Limb (tissue), 2 donors: ENCODE data around the gene ZNF74.
"Not testable (repeated sequence)": the region's sequence is repeated elsewhere in the genome, so short reads cannot be mapped to it uniquely, and the experiment has no call there.

Experiments used
- DNase-seq, 2 donors: peaks; one replicate each; pipeline ENCODE4 v3.0.0-alpha.2; 2016; ENCODE audit errors: extremely low spot score in 2 of 2

Gene ZNF74

DNA sequence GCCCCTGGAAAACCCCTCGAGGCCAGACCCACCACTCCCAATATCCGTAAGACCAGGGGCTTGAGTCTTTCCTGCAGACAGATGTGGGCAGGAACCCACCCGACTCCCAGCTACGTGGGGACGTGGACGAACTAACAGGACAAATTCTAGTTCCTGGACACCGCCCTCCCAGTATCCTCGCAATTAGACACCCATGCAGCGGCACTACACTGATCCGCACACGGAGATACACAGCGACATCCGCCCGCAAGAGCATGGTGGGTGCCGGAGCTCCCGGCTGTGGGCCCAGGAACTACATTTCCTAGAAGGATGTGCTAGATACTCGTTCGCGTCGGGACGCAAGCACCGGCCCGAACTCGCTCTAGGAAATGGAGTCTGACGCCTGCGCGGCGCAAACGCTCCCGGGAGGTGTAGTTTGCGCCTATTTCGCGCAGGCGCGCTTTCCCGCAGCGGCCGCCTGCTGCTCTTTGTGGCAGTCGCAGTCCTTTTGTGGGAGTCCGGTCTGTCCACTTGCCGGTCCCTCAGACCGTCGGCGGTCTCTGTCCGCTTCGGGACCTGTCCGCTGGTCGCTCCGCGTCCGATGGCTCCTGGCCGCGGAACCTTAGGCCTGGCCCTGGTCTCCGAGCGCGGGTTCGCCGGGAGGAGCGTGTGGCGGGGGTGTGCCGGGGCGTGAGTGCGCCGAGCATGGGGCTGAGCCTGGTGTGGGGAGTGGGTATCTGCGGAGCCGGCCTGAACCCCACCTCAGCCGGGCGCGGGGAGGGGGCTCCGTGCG, at the start of gene ZNF74:
Gene ZNF74 (plus strand): TSS at position 447 of the 772 bp plus-strand sequence. CDS start 478 bp downstream, outside the sequence.
- DNase-seq, result peak; percentile 91 to 95

DNA sequence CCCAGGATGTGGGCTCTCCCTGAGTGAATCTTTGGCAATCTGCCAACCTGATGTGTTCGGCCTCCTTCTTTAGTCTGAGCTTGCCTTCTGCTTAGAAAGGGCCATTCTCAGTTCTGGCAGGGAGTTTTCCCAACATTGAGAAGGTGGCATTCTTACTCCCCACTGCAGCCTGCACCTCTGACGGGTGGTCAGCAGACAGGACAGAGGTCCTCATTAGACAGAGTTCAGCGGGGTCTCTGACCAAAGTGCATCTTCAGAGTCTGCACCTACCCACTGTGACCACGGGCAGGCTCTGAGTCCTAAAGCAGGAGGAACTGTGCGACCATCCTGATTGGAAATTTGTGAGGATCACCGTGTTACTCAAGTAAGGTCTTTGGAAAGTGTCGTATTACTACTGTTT, 47.4 kb upstream of the ZNF74 start:
- not testable (repeated sequence) for DNase-seq

DNA sequence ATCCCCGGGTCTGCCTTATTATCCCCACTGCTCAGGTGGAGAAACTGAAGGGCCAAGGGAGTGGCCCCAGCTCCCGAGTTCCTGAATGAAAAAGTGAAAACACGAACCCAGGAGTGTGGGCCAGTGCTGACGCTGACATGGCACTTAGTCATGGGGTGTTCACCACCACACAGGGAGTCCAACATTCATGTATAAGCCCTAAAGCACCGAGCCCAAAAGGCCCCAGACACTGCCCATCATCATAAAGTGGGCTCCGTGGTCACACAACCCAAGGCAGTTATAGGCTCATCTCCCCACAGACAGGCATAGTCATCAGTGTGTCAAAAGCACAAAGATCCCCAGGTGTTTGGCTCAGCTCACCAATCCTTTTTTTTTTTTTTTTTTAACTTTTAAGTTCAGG, 41.4 kb upstream of the ZNF74 start:
- not testable (repeated sequence) for DNase-seq

DNA sequence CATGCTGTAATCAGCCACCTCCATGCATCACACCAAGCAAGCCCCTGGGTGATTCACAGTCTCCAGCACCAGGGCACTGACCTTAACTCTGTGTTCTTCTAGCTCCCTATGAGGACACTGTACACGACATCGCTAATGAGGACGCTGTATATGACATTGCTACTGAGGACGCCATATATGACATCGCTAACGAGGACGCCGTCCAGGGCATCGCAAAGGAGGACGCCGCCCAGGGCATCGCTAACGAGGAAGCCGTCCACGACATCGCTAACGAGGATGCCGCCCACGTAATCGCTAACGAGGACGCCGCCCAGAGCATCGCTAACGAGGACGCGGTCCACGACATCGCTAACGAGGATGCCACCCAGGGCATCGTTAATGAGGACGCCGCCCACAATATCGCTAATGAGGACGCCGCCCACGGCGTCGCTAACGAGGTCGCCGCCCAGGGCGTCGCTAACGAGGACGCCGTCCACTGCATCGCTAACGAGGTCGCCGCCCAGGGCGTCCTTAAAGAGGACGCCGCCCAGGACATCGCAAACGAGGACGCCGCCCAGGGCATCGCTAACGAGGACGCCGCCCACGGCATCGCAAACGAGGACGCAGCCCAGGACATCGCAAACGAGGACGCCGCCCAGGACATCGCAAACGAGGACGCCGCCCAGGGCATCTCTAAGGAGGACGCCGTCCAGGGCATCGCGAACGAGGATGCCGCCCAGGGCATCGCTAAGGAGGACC, 39.5 kb upstream of the ZNF74 start:
- no peak for DNase-seq

DNA sequence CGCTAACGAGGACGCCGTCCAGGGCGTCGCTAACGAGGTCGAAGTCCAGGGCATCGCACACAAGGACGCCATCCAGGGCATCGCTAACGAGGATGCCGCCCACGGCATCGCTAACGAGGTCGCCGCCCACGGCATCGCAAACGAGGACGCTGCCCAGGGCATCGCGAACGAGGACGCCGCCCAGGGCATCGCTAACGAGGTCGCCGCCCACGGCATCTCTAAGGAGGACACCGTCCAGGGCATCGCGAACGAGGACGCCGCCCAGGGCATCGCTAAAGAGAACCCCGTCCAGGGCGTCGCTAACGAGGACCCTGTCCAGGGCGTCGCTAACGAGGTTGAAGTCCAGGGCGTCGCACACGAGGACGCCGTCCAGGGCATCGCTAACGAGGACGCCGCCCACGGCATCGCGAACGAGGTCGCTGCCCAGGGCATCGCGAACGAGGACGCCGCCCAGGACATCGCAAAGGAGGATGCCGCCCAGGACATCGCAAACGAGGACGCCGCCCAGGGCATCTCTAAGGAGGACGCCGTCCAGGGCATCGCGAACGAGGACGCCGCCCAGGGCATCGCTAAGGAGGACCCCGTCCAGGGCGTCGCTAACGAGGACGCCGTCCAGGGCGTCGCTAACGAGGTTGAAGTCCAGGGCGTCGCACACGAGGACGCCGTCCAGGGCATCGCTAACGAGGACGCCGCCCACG, 37.9 kb upstream of the ZNF74 start:
- DNase-seq, result not testable (repeated sequence)

DNA sequence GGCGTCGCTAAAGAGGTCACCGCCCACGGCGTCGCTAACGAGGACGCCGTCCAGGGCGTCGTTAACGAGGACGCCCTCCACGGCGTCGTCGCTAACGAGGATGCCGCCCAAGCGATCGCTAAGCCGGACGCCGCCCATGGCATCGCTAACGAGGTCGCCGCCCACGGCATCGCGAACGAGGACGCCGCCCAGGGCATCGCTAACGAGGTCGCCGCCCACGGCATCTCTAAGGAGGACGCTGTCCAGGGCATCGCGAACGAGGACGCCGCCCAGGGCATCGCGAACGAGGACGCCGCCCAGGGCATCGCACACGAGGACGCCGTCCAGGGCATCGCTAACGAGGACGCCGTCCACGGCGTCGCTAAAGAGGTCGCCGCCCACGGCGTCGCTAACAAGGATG, 37.0 kb upstream of the ZNF74 start:
- not testable (repeated sequence) for DNase-seq

DNA sequence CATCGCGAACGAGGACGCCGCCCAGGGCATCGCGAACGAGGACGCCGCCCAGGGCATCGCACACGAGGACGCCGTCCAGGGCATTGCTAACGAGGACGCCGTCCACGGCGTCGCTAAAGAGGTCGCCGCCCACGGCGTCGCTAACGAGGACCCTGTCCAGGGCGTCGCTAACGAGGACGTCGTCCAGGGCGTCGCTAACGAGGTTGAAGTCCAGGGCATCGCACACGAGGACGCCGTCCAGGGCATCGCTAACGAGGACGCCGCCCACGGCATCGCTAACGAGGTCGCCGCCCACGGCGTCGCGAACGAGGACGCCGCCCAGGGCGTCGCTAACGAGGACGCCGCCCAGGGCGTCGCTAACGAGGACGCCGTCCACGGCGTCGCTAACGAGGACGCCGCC, 36.0 kb upstream of the ZNF74 start:
- DNase-seq, result not testable (repeated sequence)

DNA sequence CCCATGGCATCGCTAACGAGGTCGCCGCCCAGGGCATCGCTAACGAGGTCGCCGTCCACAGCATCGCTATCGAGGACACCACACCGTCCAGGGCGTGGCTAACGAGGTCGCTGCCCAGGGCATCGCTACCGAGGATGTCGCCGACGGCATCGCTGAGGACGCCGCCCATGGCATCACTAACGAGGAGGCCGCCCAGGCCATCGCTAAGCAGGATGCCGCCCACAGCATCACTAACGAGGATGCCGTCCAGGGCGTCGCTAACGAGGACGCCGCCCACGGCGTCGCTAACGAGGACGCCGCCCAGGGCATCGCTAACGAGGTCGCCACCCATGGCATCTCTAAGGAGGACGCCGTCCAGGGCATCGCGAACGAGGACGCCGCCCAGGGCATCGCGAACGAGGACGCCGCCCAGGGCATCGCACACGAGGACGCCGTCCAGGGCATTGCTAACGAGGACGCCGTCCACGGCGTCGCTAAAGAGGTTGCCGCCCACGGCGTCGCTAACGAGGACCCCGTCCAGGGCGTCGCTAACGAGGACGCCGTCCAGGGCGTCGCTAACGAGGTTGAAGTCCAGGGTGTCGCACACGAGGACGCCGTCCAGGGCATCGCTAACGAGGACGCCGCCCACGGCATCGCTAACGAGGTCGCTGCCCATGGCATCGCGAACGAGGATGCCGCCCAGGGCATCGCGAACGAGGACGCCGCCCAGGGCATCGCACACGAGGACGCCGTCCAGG, 35.3 kb upstream of the ZNF74 start:
- DNase-seq, result not testable (repeated sequence)

DNA sequence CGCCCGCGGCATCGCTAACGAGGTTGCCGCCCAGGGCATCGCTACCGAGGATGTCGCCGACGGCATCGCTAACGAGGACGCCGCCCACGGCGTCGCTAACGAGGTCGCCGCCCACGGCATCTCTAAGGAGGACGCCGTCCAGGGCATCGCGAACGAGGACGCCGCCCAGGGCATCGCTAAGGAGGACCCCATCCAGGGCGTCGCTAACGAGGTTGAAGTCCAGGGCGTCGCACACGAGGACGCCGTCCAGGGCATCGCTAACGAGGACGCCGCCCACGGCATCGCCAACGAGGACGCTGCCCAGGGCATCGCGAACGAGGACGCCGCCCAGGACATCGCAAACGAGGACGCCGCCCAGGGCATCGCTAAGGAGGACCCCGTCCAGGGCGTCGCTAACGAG, 33.7 kb upstream of the ZNF74 start:
- not testable (repeated sequence) for DNase-seq

DNA sequence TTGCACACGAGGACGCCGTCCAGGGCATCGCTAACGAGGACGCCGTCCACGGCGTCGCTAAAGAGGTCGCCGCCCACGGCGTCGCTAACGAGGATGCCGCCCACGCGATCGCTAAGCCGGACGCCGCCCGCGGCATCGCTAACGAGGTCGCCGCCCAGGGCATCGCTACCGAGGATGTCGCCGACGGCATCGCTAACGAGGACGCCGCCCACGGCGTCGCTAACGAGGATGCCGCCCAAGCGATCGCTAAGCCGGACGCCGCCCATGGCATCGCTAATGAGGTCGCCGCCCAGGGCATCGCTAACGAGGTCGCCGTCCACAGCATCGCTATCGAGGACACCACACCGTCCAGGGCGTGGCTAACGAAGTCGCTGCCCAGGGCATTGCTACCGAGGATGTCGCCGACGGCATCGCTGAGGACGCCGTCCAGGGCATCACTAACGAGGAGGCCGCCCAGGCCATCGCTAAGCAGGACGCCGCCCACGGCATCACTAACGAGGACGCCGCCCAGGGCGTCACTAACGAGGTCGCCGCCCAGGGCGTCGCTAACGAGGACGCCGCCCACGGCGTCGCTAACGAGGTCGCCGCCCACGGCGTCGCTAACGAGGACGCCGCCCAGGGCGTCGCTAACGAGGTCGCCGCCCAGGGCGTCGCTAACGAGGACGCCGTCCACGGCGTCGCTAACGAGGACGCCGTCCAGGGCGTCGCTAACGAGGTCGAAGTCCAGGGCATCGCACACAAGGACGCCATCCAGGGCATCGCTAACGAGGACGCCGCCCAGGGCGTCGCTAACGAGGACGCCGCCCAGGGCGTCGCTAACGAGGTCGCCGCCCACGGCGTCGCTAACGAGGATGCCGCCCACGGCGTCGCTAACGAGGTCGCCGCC, 32.8 kb upstream of the ZNF74 start:
- peak in 1 of 2 donors; percentile 49 for DNase-seq

DNA sequence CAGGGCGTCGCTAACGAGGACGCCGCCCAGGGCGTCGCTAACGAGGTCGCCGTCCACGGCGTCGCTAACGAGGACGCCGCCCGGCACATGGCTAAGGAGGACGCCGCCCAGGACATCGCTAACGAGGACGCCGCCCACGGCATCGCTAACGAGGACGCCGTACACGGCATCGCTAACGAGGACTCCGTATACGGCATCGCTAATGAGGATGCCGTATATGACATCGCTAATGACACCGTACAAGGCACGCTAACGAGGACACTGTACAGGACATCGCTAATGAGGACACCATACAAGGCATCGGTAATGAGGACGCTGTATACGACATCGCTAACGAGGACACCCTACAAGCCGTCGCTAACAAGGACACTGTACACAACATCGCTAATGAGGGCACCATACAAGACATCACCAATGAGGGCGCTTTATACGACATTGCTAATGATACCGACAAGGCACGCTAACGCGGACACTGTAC, 32.2 kb upstream of the ZNF74 start:
- not testable (repeated sequence) for DNase-seq

DNA sequence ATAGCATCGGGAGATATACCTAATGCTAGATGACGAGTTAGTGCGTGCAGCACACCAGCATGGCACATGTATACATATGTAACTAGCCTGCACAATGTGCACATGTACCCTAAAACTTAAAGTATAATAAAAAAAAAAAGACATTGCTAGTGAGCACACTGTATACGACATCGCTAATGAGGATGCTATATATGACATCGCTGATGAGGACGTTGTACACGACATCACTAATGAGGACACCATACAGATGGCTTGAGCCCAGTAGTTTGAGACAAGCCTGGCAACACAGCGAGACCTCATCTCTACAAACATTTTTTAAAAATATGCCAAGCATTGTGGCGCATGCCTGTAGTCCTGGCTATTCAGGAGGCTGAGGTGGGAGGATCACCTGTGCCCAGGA, 31.5 kb upstream of the ZNF74 start:
- DNase-seq, result not testable (repeated sequence)

DNA sequence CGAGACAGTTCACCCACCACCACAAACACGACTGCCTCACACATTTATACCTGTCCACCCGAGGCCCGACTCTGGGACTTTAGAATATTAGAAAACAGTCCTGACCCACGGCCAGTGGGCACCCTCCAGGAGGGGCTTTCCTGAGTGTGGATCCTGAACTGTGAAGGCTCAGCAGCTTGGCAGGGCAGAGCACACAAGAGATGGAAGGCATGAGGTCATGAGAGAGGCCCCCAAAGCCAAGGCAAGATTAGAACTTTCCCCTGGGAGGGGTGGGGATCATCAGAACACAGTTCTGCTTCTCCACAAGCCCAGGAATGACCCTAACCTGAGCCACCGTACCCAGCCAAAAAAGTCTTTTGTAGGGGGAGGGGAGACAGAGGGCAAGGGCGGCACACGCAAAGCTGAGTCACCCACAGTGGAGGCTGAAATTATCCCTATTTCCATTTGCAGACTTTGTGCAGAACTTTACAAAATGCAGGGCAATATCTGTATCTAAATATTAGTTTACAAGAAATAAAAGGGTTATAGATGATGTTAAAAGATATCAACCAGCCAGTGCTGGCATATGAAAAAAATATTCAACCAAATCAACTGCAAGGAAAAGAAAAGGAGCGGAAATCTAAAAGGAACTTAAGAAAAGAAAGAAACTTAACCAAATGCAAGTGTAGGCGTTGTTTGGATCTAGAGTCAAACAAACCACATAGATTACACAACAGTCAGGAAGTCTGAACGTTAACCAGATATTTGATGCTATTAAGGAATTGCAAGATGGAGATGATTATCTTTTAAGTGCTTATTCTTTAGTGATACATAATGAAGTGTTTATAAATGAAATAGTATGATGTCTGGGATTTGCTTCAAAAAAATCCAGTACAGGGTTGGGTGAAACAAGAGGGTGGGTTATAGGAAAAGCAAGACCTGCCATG, 29.4 kb upstream of the ZNF74 start:
- not testable (repeated sequence) for DNase-seq

DNA sequence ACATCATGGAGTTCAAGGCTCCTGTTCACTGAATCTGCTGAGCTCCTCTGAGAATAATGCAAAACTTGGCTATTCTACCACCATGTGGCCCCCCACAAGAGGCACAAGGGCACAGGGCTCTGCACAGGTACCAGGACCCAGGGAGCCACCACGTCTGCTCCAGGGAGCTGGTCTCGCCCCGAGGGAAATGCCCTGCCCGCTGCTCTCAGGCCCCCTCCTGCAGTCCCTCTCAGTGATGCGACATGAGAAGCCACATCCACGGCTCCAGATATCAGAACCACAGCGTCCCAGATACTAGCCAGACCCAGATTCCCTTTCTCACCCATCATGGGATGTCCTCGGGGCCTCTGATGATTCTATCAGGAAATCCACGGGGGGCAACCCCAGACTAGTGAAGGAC, 27.1 kb upstream of the ZNF74 start:
- not testable (repeated sequence) for DNase-seq

DNA sequence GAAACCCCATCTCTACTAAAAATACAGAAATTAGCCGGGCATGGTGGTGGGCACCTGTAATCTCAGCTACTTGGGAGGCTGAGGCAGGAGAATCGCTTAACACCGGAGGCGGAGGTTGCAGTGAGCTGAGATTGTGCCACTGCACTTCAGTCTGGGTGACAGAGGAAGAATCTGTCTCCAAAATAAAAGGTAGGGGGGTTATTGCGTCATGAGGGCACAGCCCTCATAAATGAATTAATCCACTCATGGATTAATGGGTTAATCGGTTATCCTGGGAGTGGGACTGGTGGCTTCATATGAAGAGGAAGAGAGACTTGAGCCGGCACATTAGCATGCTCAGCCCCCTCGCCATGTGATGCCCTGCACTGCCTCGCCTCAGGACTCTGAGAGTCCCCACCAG, 25.1 kb upstream of the ZNF74 start:
- DNase-seq, result not testable (repeated sequence)

DNA sequence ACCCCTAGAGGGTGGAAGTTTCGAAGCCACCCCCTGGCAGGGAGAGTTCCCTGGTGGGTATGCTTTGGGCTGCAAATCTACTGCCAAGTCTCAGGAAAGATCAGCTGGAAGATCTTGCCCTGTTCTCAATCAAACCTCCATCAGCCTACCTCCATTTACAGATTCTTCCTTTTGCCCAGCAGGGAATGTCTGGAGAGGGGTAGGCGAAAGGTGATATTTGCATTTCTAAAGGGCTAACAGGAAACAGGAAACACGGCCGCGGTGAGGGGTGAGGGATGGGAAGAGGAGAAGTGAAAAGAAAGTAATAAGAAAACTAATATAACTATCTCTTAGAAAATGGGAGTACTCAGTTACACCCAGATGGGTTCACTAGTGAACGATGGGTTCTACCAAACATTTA, 22.3 kb upstream of the ZNF74 start:
- not testable (repeated sequence) for DNase-seq

DNA sequence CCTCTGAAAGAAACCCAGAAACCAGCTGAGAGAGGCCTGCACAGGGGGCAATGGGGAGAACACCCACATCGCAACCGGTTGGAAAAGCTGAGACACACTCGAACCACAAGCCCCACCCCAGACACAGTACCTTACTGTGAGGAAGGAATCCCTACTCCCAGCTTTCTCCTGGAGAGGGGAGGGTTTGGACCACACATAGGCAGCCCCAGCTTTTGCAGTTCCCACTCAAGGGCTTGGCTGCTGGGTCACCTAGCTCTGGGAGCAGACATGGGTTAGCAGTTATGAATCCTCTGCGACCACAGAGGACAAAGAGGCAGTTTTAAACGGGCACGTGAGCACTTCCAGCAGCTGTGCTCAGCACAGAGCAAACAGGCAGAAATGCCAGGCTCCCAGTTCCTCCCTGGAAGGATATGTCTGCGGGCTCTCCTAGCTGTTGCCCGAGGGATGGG, 21.5 kb upstream of the ZNF74 start:
- peak in 1 of 2 donors; percentile 48 for DNase-seq

DNA sequence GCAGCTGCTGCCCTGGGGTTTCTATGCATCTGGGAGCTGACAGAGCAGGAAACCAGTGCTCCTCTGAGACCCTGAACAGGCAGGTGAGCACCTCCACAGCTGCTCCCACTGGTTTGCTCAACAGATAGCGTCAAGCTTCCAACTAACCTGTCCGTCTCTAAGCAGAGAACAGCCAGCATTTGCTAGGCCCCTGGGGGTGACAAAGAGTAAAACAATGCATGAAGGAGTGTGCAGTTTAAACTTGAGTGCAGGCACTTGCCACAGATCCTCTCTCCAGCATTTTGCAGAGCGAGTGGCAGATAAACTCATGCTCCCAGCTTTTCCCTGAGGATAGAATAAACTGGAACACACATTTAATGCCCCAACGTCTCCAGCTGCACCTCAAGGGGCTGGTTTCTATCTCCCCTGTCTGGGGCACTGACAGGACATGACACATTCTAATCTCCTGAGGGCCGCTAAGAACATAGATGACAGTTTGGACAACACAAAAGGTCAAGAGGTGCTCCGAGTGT, 20.7 kb upstream of the ZNF74 start:
- not testable (repeated sequence) for DNase-seq

DNA sequence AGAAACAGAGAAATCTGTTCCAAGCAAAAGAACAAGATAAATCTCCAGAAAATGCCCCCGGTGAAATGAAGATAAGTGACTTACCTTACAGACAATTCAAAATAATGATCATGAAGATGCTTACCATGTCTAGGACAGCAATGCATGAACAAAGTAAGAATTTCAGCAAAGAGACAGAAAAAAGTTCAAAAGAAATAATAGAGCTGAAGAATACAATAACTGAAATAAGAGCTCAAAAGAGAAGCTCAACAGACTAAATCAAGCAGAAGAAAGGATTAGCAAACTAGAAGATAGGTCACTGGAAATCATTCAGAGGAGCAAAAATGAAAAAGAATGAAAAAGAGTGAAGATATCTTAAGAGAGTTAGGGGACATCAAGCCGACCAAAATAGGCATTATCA, 19.8 kb upstream of the ZNF74 start:
- not testable (repeated sequence) for DNase-seq
